Omental fat pad (tissue), 4 donors: ENCODE data around the gene ADAM15. TPM values are rescaled to one million over a fixed set of nuclear protein-coding genes. Genes with fewer than 3 reads are reported as not detected.

Source experiments
- ATAC-seq: fragments of 150-250 bp; one replicate; pipeline ENCODE4 v1.9.1; 2016; ENCODE audit warnings: mild to moderate bottlenecking, moderate library complexity; ENCODE audit not compliant: low FRiP score
- DNase-seq: peaks from one replicate; pipeline ENCODE4 v3.0.0-alpha.2; 2019; ENCODE audit warnings: low spot score
- total RNA-seq, 4 donors: library from RNA; depleted of rRNA; stranded (reverse); fragments of >200 nt; gene quantifications; one replicate each; pipeline ENCODE4 v1.1.0, GENCODE V29; 2016
- TF ChIP-seq, protein P1 (sequence below), 3 donors: fragments of 450-650 bp; IDR thresholded peaks; one replicate each; pipeline ENCODE4 v1.5.1; 2016 to 2017; ENCODE audit warnings: antibody characterized with exemption in 3 of 3, mild to moderate bottlenecking in 3 of 3, moderate library complexity in 2 of 3

Gene ADAM15
- total RNA-seq, 4 donors from 2014 or later = 116 to 262 (median 157) TPM

DNA sequence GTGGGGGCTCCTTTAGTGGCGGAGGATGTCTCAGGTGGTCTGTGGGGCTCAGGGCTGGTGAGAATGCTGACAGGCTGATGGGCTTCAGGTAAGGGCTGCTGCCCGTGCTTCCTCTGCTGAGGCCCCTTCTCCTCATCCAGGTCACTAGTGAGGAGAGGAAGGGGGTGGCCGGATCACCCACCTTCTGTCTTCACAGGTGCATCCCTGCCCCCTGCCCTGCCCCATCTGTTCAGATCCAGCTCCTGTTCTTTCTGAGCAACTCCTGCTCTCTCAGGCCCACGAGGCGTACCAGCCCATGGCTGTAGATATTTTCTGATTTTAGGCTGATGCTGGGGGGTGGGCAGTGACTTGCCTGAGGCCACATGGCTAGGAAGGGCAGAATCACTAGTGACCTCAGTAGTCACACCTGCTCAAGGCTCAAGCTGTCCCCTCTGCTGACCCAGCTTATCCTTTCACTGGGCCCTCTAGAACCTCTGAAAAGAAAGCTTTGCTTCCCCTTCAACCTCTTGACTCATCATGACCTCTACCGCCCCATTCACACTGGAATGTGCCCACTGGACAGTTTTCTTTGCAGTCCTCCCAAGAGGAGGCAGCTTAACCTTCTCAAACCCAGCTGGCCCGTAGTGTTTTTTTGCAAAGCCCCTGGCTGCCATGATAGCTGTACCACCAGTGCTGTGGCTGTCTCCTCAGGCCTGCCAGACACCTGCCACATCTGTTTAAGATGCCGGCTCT is 32.3 kb upstream of the ADAM15 start:
- ATAC-seq (no peak), DNase-seq (no peak)
- TF ChIP-seq, protein P1, sequence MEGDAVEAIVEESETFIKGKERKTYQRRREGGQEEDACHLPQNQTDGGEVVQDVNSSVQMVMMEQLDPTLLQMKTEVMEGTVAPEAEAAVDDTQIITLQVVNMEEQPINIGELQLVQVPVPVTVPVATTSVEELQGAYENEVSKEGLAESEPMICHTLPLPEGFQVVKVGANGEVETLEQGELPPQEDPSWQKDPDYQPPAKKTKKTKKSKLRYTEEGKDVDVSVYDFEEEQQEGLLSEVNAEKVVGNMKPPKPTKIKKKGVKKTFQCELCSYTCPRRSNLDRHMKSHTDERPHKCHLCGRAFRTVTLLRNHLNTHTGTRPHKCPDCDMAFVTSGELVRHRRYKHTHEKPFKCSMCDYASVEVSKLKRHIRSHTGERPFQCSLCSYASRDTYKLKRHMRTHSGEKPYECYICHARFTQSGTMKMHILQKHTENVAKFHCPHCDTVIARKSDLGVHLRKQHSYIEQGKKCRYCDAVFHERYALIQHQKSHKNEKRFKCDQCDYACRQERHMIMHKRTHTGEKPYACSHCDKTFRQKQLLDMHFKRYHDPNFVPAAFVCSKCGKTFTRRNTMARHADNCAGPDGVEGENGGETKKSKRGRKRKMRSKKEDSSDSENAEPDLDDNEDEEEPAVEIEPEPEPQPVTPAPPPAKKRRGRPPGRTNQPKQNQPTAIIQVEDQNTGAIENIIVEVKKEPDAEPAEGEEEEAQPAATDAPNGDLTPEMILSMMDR (IDR thresholded peaks at IDR 0.05) = no peak

DNA sequence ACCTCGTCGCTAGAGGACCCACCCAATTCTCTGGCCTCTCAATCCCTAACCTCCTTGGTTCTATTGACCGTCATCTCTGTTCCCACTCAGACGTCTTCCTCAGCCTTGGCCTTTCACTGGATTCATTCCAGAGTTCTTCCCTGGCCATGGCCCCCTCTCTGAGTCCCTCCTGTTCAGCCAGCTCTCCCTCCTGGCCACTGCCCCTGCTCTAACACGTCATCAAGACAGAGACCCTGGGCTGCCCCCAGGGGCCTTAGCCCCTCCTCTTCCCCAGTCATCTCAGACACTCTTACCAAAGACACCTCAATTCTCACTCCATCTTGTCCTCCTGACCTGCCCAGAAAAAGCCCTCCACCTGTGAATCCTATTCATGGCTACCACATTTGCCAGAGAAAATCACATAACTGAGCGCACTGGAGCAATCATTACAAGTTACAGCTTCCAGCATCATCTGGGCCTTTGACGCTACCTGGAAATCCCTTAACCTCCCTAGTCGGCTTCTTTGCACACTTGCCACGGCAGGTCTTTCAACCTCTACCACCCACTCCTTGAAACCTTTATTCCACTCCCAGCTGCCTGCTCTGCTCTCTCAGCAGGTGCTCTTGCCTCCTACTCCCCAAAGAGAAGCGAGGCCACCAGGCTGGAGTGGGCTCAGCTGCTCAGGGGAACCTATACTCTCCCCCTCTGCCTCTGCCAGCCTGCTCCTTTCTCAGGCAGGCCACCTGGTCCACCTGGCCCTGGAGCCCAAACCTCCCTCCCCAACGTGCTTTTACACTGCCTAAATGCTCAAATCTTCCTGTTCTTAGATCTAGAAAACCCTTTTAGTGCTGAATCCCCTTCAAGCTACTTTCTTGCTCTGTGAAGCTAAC is 31.5 kb upstream of the ADAM15 start:
- TF ChIP-seq, protein P1 (IDR thresholded peaks at IDR 0.05) = no peak
- DNase-seq (no peak), ATAC-seq (no peak)

DNA sequence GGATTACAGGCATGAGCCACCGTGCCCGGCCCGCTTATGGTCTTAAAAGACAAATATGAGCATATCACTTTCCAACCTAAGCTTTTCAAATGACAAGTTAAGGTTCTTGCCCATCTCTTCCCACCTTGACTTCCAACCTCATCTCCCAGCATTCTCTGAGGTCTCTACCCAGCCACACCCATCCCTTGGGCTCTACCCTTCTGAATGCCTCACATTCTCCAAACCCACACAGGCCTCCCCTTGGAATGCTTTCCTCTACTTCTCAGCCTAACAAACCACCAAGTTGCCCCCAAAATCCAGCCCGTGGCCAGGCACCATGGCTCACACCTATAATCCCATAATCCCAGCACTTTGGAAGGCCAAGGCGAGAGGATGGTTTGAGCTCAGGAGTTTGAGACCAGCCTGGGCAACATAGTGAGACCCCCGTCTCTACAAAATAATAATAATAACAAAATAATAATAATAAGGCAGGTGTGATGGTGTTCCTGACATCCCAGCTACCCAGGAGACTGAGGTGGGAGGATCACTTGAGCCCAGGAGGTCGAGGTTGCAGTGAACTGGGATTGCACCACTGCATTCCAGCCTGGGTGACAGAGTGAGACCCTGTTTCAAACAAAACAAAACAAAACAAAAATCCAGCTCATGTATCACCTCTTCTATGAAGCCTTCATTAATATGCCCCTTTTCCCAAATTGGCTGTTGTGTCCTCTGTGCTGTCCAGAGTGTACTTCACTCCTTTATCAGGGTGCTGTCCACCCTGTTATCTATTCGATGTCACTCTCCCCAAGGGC is 28.8 kb upstream of the ADAM15 start:
- ATAC-seq = no peak
- TF ChIP-seq, protein P1 (IDR thresholded peaks at IDR 0.05) = no peak
- no peak for DNase-seq

DNA sequence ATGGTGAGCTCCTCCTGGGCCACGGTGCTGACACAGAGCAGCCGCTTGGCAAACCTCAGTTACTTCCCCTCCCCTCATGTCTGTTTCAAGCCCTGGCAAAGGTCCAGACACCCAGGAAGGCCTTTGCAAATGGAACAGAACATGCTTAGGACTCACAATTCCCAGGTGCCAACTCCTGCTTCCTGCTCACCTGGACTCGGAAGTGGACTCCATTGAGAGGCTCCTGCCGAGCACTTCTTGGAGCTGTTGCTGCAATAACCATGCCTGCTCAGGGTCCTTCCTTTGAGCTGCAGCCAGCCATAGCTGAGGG is 28.2 kb upstream of the ADAM15 start:
- ATAC-seq (no peak), DNase-seq (no peak)
- TF ChIP-seq, protein P1 (IDR thresholded peaks at IDR 0.05) = no peak

DNA sequence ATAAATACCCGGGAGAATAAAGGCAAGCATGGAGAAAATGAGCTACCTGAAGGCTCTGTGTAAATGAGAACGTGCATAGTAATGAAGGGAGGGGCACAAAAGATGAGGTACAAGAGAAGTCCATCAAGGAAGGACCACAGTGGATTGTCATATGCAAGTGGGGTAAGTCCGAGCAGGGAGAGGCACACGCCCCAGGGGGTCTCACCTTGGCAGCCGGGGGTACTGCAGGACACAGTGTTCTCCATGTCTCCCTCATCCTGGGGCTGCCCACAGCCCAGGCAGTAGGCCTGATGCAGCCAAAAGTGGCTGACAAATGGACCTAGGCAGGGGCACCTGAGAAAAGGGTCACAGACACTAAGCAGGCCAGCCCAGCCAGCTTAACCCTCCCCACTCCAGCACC is 27.5 kb upstream of the ADAM15 start:
- TF ChIP-seq, protein P1 (IDR thresholded peaks at IDR 0.05) = no peak
- no peak for ATAC-seq
- DNase-seq = no peak

DNA sequence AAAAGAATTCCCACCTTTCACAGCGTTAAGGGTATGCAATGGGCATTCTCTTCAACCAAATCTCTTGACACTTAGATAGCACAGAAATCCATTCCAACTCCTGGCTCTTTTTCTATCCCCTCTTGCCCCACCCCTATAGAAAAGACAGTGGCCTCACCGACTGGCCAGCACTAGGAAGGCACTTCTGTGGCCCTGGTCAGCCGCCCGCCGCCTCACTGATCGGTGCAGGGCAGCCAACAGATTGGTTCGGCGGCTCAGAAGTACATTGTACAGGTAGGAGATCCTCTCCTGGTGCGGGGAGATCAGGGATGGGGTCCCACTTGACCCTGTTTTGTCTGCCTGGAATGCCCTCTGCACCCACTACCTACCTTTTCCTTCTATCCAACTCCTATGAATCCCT is 26.8 kb upstream of the ADAM15 start:
- DNase-seq (no peak), ATAC-seq (no peak)
- TF ChIP-seq, protein P1 (IDR thresholded peaks at IDR 0.05) = no peak
